ENCODE data around the gene UBASH3A.

DNA sequence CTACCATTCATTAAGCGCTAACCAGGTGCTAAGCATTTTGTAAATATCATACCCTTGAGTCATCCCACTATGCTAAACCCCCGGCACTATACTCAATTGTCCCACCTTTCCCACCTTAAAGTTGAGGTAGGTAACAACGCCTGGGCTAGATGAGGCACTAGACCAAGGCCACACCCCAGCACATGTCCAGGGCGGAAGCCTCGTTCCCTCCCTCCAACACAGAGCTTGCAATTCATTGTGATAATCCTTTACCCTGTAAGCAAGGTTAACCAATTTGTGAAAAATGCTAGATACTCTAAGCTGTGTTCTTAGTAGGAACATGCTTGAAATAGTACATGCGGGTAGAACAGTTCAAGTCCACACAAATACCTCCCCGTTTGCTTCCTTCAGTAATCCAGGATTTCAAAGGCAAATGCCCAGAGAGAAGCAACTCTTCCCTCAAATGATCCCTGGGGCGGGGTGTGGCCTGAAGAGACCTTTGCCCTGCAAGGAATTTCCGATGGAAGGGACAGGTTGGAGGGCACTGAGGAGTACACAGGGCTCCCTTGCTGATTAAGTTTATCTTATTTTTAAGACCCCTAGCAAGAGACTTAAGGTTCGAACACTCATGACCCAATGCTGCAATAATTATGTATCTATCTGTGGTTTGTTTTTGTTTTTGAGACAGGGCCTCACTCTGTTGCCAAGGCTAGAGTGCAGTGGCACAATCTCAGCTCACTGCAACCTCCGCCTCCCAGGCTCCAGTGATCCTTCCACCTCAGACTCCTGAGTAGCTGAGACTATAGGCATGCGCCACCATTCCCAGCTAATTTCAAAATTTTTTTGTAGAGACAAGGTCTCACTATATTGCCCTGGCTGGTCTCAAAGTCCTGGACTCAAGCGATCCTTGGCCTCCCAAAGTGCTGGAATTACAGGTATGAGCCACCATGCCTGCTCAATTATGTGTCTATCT is 89.7 kb downstream of the UBASH3A start:
- TF ChIP-seq, protein P1, sequence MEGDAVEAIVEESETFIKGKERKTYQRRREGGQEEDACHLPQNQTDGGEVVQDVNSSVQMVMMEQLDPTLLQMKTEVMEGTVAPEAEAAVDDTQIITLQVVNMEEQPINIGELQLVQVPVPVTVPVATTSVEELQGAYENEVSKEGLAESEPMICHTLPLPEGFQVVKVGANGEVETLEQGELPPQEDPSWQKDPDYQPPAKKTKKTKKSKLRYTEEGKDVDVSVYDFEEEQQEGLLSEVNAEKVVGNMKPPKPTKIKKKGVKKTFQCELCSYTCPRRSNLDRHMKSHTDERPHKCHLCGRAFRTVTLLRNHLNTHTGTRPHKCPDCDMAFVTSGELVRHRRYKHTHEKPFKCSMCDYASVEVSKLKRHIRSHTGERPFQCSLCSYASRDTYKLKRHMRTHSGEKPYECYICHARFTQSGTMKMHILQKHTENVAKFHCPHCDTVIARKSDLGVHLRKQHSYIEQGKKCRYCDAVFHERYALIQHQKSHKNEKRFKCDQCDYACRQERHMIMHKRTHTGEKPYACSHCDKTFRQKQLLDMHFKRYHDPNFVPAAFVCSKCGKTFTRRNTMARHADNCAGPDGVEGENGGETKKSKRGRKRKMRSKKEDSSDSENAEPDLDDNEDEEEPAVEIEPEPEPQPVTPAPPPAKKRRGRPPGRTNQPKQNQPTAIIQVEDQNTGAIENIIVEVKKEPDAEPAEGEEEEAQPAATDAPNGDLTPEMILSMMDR (conservative IDR thresholded peaks at IDR 0.05; ENCODE audit: low read length), result no peak
- TF ChIP-seq EZH2phosphoT487 (IDR thresholded peaks at IDR 0.05; ENCODE audit: borderline replicate concordance, low read depth, low read length), result no peak
